Ascending aorta (tissue), 2 donors: ENCODE results near the gene ACD. TPM values are rescaled to one million over a fixed set of nuclear protein-coding genes. Genes with fewer than 3 reads are reported as not detected.

Source experiments
- DNase-seq, 2 donors: peaks; one replicate each; pipeline ENCODE4 v3.0.0-alpha.2; 2019; ENCODE audit warnings: low spot score in 2 of 2
- H3K27ac ChIP-seq, 2 donors: fragments of 200-600 bp; sonication (generic); one replicate each; pipeline ENCODE4 v1.5.1; 2016 to 2017; ENCODE audit warnings: mild to moderate bottlenecking in 1 of 2
- H3K27me3 ChIP-seq: fragments of 200-600 bp; sonication (generic); one replicate; pipeline ENCODE4 v1.5.1; 2017
- H3K36me3 ChIP-seq, 2 donors: fragments of 200-600 bp; sonication (generic); one replicate each; pipeline ENCODE4 v1.5.1; 2016
- H3K4me1 ChIP-seq, 2 donors: fragments of 200-600 bp; sonication (generic); one replicate each; pipeline ENCODE4 v1.5.1; 2016 to 2017; ENCODE audit warnings: mild to moderate bottlenecking in 1 of 2
- H3K4me3 ChIP-seq, 2 donors: fragments of 200-600 bp; sonication (generic); one replicate each; pipeline ENCODE4 v1.5.1; 2016 to 2017; ENCODE audit warnings: mild to moderate bottlenecking in 1 of 2
- H3K9me3 ChIP-seq, 2 donors: fragments of 200-600 bp; sonication (generic); one replicate each; pipeline ENCODE4 v1.5.1; 2016
- CTCF ChIP-seq, 3 experiments: fragments of 200-600 bp in 2 of 3; fragments of 450-650 bp in 1 of 3; sonication (generic) in 2 of 3; IDR thresholded peaks; one replicate each; pipeline ENCODE4 v1.5.1; 2016 to 2019; ENCODE audit warnings: antibody characterized with exemption in 3 of 3, mild to moderate bottlenecking in 1 of 3, moderate library complexity in 1 of 3
- intact Hi-C: fragments of 100-400 bp; cut with DNase I; formaldehyde crosslinking; loops from one replicate; pipeline ENCODE4 v1.15.1; 2023
- total RNA-seq: library from RNA; depleted of rRNA; stranded (reverse); fragments of >200 nt; gene quantifications from one replicate; pipeline ENCODE4 v1.1.0, GENCODE V29; 2016

Gene ACD
- total RNA-seq, 1 donor from 2014 or later: 14.5 TPM

GRCh38 chr16:67655363-67655762 lies 4.7 kb downstream of the ACD start:
- peaks cover 11 to 18% of the 10 kb centered on the region in 2 donors for H3K4me1 ChIP-seq
- no peaks in the 10 kb centered on the region for H3K9me3 ChIP-seq
- H3K4me3 ChIP-seq: no peak overlapping the region
- H3K27ac ChIP-seq: no peak overlapping the region
- peaks cover 15% of the 10 kb centered on the region for H3K27me3 ChIP-seq
- no peak for DNase-seq
- no peak for TF ChIP-seq CTCF (IDR thresholded peaks at IDR 0.05)
- intact Hi-C loops: no loop called here
- peaks cover 0 to 16% of the 10 kb centered on the region in 2 donors for H3K36me3 ChIP-seq

GRCh38 chr16:67654403-67654911 lies 5.6 kb downstream of the ACD start:
- peaks cover 0 to 16% of the 10 kb centered on the region in 2 donors for H3K36me3 ChIP-seq
- H3K9me3 ChIP-seq: no peaks in the 10 kb centered on the region
- H3K27me3 ChIP-seq: peaks cover 15% of the 10 kb centered on the region
- H3K27ac ChIP-seq: no peak overlapping the region
- H3K4me1 ChIP-seq: peaks cover 10 to 17% of the 10 kb centered on the region in 2 donors
- no peak for DNase-seq
- TF ChIP-seq CTCF (IDR thresholded peaks at IDR 0.05): no peak
- H3K4me3 ChIP-seq: no peak overlapping the region
- intact Hi-C loops: no loop called here

GRCh38 chr16:67653789-67654402 lies 6.2 kb downstream of the ACD start:
- no peaks in the 10 kb centered on the region for H3K9me3 ChIP-seq
- peak overlapping the region; percentile 43 to 54 for H3K4me3 ChIP-seq
- no peak for DNase-seq
- no peak overlapping the region for H3K27ac ChIP-seq
- peaks cover 15% of the 10 kb centered on the region for H3K27me3 ChIP-seq
- peaks cover 0 to 16% of the 10 kb centered on the region in 2 donors for H3K36me3 ChIP-seq
- peaks cover 5 to 12% of the 10 kb centered on the region in 2 donors for H3K4me1 ChIP-seq
- no peak for TF ChIP-seq CTCF (IDR thresholded peaks at IDR 0.05)
- intact Hi-C loops: no loop called here

- DNase-seq: no peak
- no peak overlapping the region for H3K27ac ChIP-seq
- H3K4me1 ChIP-seq: peaks cover 5 to 7% of the 10 kb centered on the region in 2 donors
- peaks cover 0 to 12% of the 10 kb centered on the region in 2 donors for H3K36me3 ChIP-seq
- peak overlapping the region; percentile 43 to 54 for H3K4me3 ChIP-seq
- TF ChIP-seq CTCF (IDR thresholded peaks at IDR 0.05): no peak
- intact Hi-C loops: no loop called here
- no peaks in the 10 kb centered on the region for H3K9me3 ChIP-seq
- H3K27me3 ChIP-seq: peaks cover 19% of the 10 kb centered on the region
Observed at GRCh38 chr16:67653128-67653788, 6.8 kb downstream of the ACD start.

GRCh38 chr16:67652578-67653127 lies 7.4 kb downstream of the ACD start:
- intact Hi-C loops: no loop called here
- no peak for DNase-seq
- H3K4me3 ChIP-seq: peak overlapping the region; percentile 43 to 54
- H3K4me1 ChIP-seq: peaks cover 5 to 7% of the 10 kb centered on the region in 2 donors
- H3K27ac ChIP-seq: no peak overlapping the region
- TF ChIP-seq CTCF (IDR thresholded peaks at IDR 0.05): no peak
- peaks cover 25% of the 10 kb centered on the region for H3K27me3 ChIP-seq
- H3K36me3 ChIP-seq: peaks cover 0 to 6% of the 10 kb centered on the region in 2 donors
- no peaks in the 10 kb centered on the region for H3K9me3 ChIP-seq
